SK-N-SH (cell line): ENCODE results near the gene ZNF185.

Experiments used
- CHD2 ChIP-seq: fragments of 150-350 bp; IDR thresholded peaks from 2 replicates; pipeline ENCODE4 v1.6.1; 2018; ENCODE audit warnings: low read length; ENCODE audit not compliant: partially characterized antibody
- CTCF ChIP-seq: fragments of 200-600 bp; sonication (generic); IDR thresholded peaks from 2 replicates; pipeline ENCODE4 v1.6.1; 2017; ENCODE audit warnings: antibody characterized with exemption, mild to moderate bottlenecking, moderate library complexity
- MXI1 ChIP-seq: IDR thresholded peaks from 2 replicates; pipeline ENCODE4 v1.6.1; 2012; ENCODE audit warnings: mild to moderate bottlenecking, low read depth, low read length, improper control_type of control experiment

- no peak for TF ChIP-seq MXI1
- no peak for TF ChIP-seq CTCF
- TF ChIP-seq CHD2 = no peak
These were observed 32.0 kb downstream of the ZNF185 start for GRCh38 chrX:152929898-152930297.
